GM20000 (cell line): Measurements from ENCODE around the gene NHLH2.
A peak's percentile ranks its signal among the peaks of the same experiment; 100 is the strongest.

ENCODE experiments used
- DNase-seq: peaks from one replicate; pipeline ENCODE4 v3.0.0; 2012; ENCODE audit warnings: low spot score
- CTCF ChIP-seq: IDR thresholded peaks from 2 replicates; pipeline ENCODE4 v1.5.1; 2012; ENCODE audit warnings: mild to moderate bottlenecking, control low read depth; ENCODE audit errors: extremely low read depth, missing control alignments

NHLH2 gene

GRCh38 chr1:115862403-115862802 lies 21.5 kb upstream of the NHLH2 start:
- no peak for DNase-seq
- TF ChIP-seq CTCF: no peak

GRCh38 chr1:115854005-115854404 lies 13.1 kb upstream of the NHLH2 start:
- no peak for DNase-seq
- TF ChIP-seq CTCF: no peak

GRCh38 chr1:115850937-115851336 lies 10.0 kb upstream of the NHLH2 start:
- no peak for TF ChIP-seq CTCF
- no peak for DNase-seq

GRCh38 chr1:115847787-115848186 lies 6.9 kb upstream of the NHLH2 start:
- no peak for TF ChIP-seq CTCF
- DNase-seq: no peak

GRCh38 chr1:115842948-115843347 lies 2.0 kb upstream of the NHLH2 start:
- no peak for DNase-seq
- no peak for TF ChIP-seq CTCF

GRCh38 chr1:115839679-115840237 lies 1.2 kb downstream of the NHLH2 start:
- no peak for DNase-seq
- no peak for TF ChIP-seq CTCF

- no peak for TF ChIP-seq CTCF
- DNase-seq: peak; percentile 51
These were observed 1.8 kb downstream of the NHLH2 start for GRCh38 chr1:115839029-115839678.
